ENCODE data around the gene GABRG3. TPM values are rescaled to one million over a fixed set of nuclear protein-coding genes. Genes with fewer than 3 reads are reported as not detected.

Gene GABRG3
- total and polyA plus RNA-seq, 2 of the 4 experiments (the other 2 are of a cell fraction): not detected

- WGBS, 2 experiments (ENCODE audit: extremely low coverage in 2 of 2, insufficient read length in 1 of 2): no CpG with 5 or more reads among the region's 5 CpGs
- Histone ChIP-seq H2BK20ac (ENCODE audit: low read depth, low read length) (no peak overlapping the region), H3K14ac (replicated peaks; ENCODE audit: low read depth, low read length) (no peak overlapping the region), H2BK120ac (ENCODE audit: low read depth, low read length) (no peak overlapping the region), H3K56ac (ENCODE audit: extremely low read depth, insufficient read depth, low read length) (no peak overlapping the region), H3K9ac (ENCODE audit: low read depth, low read length) (no peak overlapping the region), H3K4me3 (ENCODE audit: insufficient read depth, low read depth, low read length) (no peak overlapping the region), H3K79me1 (ENCODE audit: low read depth in 1 of 2, low read length in 2 of 2) (no peaks in the 10 kb centered on the region), H2BK5ac (ENCODE audit: low read depth, low read length, poor library complexity, severe bottlenecking) (no peak overlapping the region), H3K27ac (ENCODE audit: insufficient read depth, low read length) (no peak overlapping the region), H3K9me1 (ENCODE audit: insufficient read depth, low read length) (no peaks in the 10 kb centered on the region), H4K8ac (ENCODE audit: low read depth in 2 of 2, low read length in 2 of 2) (no peak overlapping the region), H4K20me1 (ENCODE audit: insufficient read depth, low read length) (no peaks in the 10 kb centered on the region), H2AK5ac (ENCODE audit: low read depth, low read length) (no peak overlapping the region), H3K4ac (ENCODE audit: low read depth, low read length) (no peak overlapping the region), H3K18ac (ENCODE audit: low read depth, low read length) (no peak overlapping the region), H3K4me2 (ENCODE audit: low read depth, low read length) (no peak overlapping the region), H3K23ac (ENCODE audit: low read depth, low read length) (no peak overlapping the region), H3K27me3 (ENCODE audit: control insufficient read depth, insufficient read depth, low read length) (no peaks in the 10 kb centered on the region), H3K9me3 (ENCODE audit: control insufficient read depth, insufficient read depth, low read length) (peaks cover 18% of the 10 kb centered on the region), H2BK15ac (ENCODE audit: low read depth, low read length) (no peak overlapping the region), H2AFZ (replicated peaks; ENCODE audit: low read length, poor library complexity) (no peak overlapping the region), H4K91ac (ENCODE audit: insufficient read depth, low read depth, low read length) (no peak overlapping the region), H3K4me1 (ENCODE audit: control insufficient read depth, insufficient read depth, low read length) (no peaks in the 10 kb centered on the region), H4K5ac (ENCODE audit: low read depth, low read length) (no peak overlapping the region), H2AK9ac (replicated peaks; ENCODE audit: low read depth, low read length, poor library complexity) (no peak overlapping the region), H3K36me3 (ENCODE audit: control insufficient read depth, insufficient read depth, low read length) (no peaks in the 10 kb centered on the region)
- TF ChIP-seq RCOR1 (IDR thresholded peaks at IDR 0.05; ENCODE audit: insufficient replicate concordance, low read length) (no peak), RFX5 (IDR thresholded peaks at IDR 0.05; ENCODE audit: low read depth, low read length) (no peak), MXI1 (IDR thresholded peaks at IDR 0.05; ENCODE audit: borderline replicate concordance, low read depth, low read length) (no peak), USF2 (IDR thresholded peaks at IDR 0.05; ENCODE audit: low read depth, low read length) (no peak), SMC3 (IDR thresholded peaks at IDR 0.05; ENCODE audit: low read depth, low read length) (no peak), ELK1 (IDR thresholded peaks at IDR 0.05; ENCODE audit: borderline replicate concordance, low read depth, low read length) (no peak), MAFK (IDR thresholded peaks at IDR 0.05; ENCODE audit: low read depth, low read length) (no peak), POLR2A (IDR thresholded peaks at IDR 0.05; ENCODE audit: low read depth, low read length) (no peak), RAD21 (IDR thresholded peaks at IDR 0.05; ENCODE audit: low read length) (no peak)
- no TSS peak for BruUV-seq (replicated peaks)
- no peak for ATAC-seq (ENCODE audit: low read depth)
- in situ Hi-C loops (cut with MboI; ENCODE audit: low sequenced_read_pairs): no loop called here
- dilution Hi-C loops (cut with HindIII; ENCODE audit: low sequenced_read_pairs, unreplicated experiment): no loop called here
- ChIA-PET CTCF (no interaction called here), POLR2A (ENCODE audit: unreplicated experiment) (no interaction called here)
- intact Hi-C loops (cut with micrococcal nuclease): no loop called here
- no peak for DNase-seq
Observed at GRCh38 chr15:27408428-27408827, 437.4 kb downstream of the GABRG3 start.

Measured in IMR-90 (cell line).